ENCODE data around the gene DDC. TPM values are rescaled to one million over a fixed set of nuclear protein-coding genes. Genes with fewer than 3 reads are reported as not detected.

The DDC gene
- total and polyA plus RNA-seq, 4 donors = 27.2 to 74.9 (median 58.6) TPM

DNA sequence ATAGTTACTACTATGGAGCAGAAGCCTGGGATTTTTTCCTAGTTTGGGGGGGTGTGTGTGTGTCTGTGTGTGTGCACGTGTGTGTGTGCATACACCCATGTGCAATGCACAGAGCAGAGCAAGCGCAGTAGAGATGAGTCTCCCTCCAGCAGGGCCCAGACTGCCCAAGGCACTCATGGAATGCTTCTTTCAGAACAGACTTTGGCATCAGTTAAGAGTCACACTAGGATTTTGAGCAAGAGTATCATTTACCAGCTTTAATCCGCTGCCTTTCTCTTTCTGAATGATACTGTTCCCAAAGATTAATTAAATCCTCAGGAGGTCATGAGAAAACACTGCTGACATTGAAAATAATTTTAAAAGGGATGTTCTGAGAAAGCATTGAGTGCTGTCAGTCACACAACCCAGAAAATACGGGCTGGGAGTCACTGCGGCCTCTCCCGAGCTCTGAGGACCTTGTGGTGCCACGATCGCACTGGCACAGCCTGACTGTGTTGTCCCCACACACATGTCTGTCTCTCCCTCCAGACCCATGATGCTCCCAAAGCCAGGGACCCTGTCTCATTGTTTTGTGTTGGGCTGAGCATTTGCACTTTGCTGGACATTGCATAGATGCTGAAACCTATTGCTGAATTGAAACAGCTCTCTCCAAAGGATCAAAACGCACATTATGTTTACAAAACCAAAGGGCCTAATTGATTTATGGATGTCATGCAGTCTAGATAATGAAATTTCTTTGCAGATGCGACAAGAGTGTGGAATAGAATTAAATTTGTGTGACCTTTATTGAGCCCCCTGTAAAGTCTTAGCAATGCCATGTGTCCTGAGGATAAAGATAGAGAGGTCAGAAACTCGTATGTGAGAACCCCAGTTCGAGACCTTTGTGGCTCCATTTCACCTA is 60.3 kb downstream of the DDC start:
- H3K4me3 ChIP-seq (ENCODE audit: low read depth in 1 of 3, low read length in 3 of 3) = no peak overlapping the region
- TF ChIP-seq HNF4G (IDR thresholded peaks at IDR 0.05) (no peak), NR2F2 (IDR thresholded peaks at IDR 0.05) (no peak), MAX (IDR thresholded peaks at IDR 0.05) (no peak), FOXA2 (IDR thresholded peaks at IDR 0.05) (no peak)
- TF ChIP-seq, protein P1, sequence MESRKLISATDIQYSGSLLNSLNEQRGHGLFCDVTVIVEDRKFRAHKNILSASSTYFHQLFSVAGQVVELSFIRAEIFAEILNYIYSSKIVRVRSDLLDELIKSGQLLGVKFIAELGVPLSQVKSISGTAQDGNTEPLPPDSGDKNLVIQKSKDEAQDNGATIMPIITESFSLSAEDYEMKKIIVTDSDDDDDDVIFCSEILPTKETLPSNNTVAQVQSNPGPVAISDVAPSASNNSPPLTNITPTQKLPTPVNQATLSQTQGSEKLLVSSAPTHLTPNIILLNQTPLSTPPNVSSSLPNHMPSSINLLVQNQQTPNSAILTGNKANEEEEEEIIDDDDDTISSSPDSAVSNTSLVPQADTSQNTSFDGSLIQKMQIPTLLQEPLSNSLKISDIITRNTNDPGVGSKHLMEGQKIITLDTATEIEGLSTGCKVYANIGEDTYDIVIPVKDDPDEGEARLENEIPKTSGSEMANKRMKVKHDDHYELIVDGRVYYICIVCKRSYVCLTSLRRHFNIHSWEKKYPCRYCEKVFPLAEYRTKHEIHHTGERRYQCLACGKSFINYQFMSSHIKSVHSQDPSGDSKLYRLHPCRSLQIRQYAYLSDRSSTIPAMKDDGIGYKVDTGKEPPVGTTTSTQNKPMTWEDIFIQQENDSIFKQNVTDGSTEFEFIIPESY (IDR thresholded peaks at IDR 0.05) = no peak
- H3K36me3 ChIP-seq (ENCODE audit: control insufficient read depth in 4 of 4, insufficient read depth in 3 of 4, low read depth in 1 of 4, low read length in 3 of 4) = no peaks in the 10 kb centered on the region
- 86% methylated on average over 12 of the region's 12 CpGs for WGBS
- H3K9ac ChIP-seq (ENCODE audit: low read depth in 1 of 2, low read length in 2 of 2) = no peak overlapping the region
- no peak for DNase-seq (ENCODE audit: low spot score)
- no peaks in the 10 kb centered on the region for H3K27me3 ChIP-seq (ENCODE audit: control insufficient read depth in 4 of 4, insufficient read depth in 4 of 4, low read length in 3 of 4)
- H3K9me3 ChIP-seq (ENCODE audit: control insufficient read depth in 4 of 4, low read length in 3 of 4) = no peaks in the 10 kb centered on the region
- no peak overlapping the region for H3K27ac ChIP-seq (ENCODE audit: low read depth in 1 of 2, low read length in 2 of 2)
- no peaks in the 10 kb centered on the region for H3K4me1 ChIP-seq (ENCODE audit: control insufficient read depth in 4 of 4, insufficient read depth in 4 of 4, low read length in 3 of 4)

DNA sequence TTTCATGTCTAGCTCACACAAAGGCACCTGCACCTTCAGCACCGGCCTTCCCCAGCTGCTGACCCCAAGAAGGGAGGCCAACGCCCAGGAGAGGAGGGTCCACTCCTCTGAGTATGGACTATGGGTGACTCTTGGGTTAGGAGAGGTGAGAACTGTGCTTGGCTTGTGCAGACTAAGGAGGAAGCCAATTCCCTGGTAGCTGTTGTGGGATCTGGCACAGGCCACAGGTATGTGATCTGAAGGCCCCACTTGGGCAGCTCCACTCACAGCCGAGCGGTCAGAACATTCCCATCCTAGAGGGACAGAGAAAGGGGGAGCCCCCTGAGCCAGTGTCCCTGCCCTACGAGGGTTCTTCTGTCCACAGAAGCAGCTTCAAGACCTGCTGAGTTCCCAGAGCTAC is 62.3 kb downstream of the DDC start:
- 90% methylated on average over 5 of the region's 5 CpGs for WGBS
- H3K4me1 ChIP-seq (ENCODE audit: control insufficient read depth in 4 of 4, insufficient read depth in 4 of 4, low read length in 3 of 4) = no peaks in the 10 kb centered on the region
- no peaks in the 10 kb centered on the region for H3K36me3 ChIP-seq (ENCODE audit: control insufficient read depth in 4 of 4, insufficient read depth in 3 of 4, low read depth in 1 of 4, low read length in 3 of 4)
- TF ChIP-seq MAX (IDR thresholded peaks at IDR 0.05) (no peak), RAD21 (IDR thresholded peaks at IDR 0.05) (no peak), TAF1 (conservative IDR thresholded peaks at IDR 0.05) (no peak)
- H3K27me3 ChIP-seq (ENCODE audit: control insufficient read depth in 4 of 4, insufficient read depth in 4 of 4, low read length in 3 of 4) = no peaks in the 10 kb centered on the region
- H3K9me3 ChIP-seq (ENCODE audit: control insufficient read depth in 4 of 4, low read length in 3 of 4) = no peaks in the 10 kb centered on the region
- H3K4me3 ChIP-seq (ENCODE audit: low read depth in 1 of 3, low read length in 3 of 3) = no peak overlapping the region
- no peak overlapping the region for H3K9ac ChIP-seq (ENCODE audit: low read depth in 1 of 2, low read length in 2 of 2)
- H3K27ac ChIP-seq (ENCODE audit: low read depth in 1 of 2, low read length in 2 of 2) = no peak overlapping the region
- DNase-seq (ENCODE audit: low spot score) = no peak

DNA sequence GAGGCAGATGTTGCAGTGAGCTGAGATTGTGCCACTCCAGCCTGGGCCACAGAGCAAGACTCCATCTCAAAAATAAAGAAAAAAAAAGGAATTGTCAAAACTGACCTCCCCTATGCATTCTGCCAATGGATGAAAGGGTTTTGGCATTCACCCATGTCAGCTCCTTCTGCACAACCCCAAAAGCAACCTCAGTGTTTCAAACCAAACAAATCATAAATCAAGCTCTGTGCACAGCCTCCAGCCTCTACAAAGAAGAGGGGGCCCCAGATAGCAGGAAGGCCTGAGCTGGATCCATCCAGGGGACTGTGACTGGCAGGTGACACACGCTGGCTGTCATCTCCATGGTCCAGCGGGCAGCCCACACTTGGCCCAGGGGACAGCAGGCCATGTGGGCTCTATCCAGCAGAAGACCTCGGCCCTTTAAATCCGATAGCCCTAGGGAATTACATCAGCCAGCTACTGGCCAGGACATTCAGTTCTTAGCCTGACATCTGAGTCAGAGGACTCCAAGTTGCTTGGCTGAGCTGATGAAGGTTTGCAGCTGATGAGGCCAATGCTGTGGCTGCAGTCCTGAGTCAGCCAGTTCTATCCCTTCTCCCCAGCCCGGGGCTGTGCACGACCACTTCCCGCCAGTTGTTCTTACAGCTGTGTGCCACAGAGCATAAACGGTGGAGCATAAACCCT is 63.1 kb downstream of the DDC start:
- no peak overlapping the region for H3K4me3 ChIP-seq (ENCODE audit: low read depth in 1 of 3, low read length in 3 of 3)
- no peak for DNase-seq (ENCODE audit: low spot score)
- H3K9ac ChIP-seq (ENCODE audit: low read depth in 1 of 2, low read length in 2 of 2) = no peak overlapping the region
- H3K27me3 ChIP-seq (ENCODE audit: control insufficient read depth in 4 of 4, insufficient read depth in 4 of 4, low read length in 3 of 4) = no peaks in the 10 kb centered on the region
- 84% methylated on average over 8 of the region's 8 CpGs for WGBS
- no peak overlapping the region for H3K27ac ChIP-seq (ENCODE audit: low read depth in 1 of 2, low read length in 2 of 2)
- H3K9me3 ChIP-seq (ENCODE audit: control insufficient read depth in 4 of 4, low read length in 3 of 4) = no peaks in the 10 kb centered on the region
- no peaks in the 10 kb centered on the region for H3K4me1 ChIP-seq (ENCODE audit: control insufficient read depth in 4 of 4, insufficient read depth in 4 of 4, low read length in 3 of 4)
- H3K36me3 ChIP-seq (ENCODE audit: control insufficient read depth in 4 of 4, insufficient read depth in 3 of 4, low read depth in 1 of 4, low read length in 3 of 4) = no peaks in the 10 kb centered on the region
- peak in 1 of 2 donors; percentile 18 for TF ChIP-seq RAD21 (IDR thresholded peaks at IDR 0.05)
- TF ChIP-seq GABPA (IDR thresholded peaks at IDR 0.05 in 1 of 2, conservative IDR thresholded peaks at IDR 0.05 in 1 of 2) = no peak
- peak in 1 of 2 donors; percentile 30 for TF ChIP-seq HNF4A (conservative IDR thresholded peaks at IDR 0.05)
- TF ChIP-seq YY1 (IDR thresholded peaks at IDR 0.05) = no peak
- peak; percentile 20 to 65 for TF ChIP-seq JUND (IDR thresholded peaks at IDR 0.05)
- peak in 1 of 2 donors; percentile 15 for TF ChIP-seq RXRA (IDR thresholded peaks at IDR 0.05)
- peak; percentile 65 for TF ChIP-seq SP1 (IDR thresholded peaks at IDR 0.05)
- peak; percentile 77 for TF ChIP-seq NR2F2 (IDR thresholded peaks at IDR 0.05)
- TF ChIP-seq, protein P2, sequence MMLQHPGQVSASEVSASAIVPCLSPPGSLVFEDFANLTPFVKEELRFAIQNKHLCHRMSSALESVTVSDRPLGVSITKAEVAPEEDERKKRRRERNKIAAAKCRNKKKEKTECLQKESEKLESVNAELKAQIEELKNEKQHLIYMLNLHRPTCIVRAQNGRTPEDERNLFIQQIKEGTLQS (IDR thresholded peaks at IDR 0.05) = peak; percentile 70
- TF ChIP-seq CTCF (IDR thresholded peaks at IDR 0.05; ENCODE audit: low read depth, low read length, missing input control) = no peak
- no peak for TF ChIP-seq FOXA1 (IDR thresholded peaks at IDR 0.05)
